NB4 (cell line): ENCODE results near the gene COPZ1.

Source experiments
- MYC ChIP-seq: IDR thresholded peaks from 2 replicates; pipeline ENCODE4 v1.6.1; 2011; ENCODE audit warnings: low read depth, low read length
- POLR2A ChIP-seq: IDR thresholded peaks from 2 replicates; pipeline ENCODE4 v1.6.1; 2011; ENCODE audit warnings: mild to moderate bottlenecking; ENCODE audit not compliant: insufficient read length; ENCODE audit errors: extremely low read depth
- TF ChIP-seq, protein P1 (sequence below): IDR thresholded peaks from one replicate; pipeline ENCODE4 v1.5.1; 2012; ENCODE audit warnings: low read depth, low read length

DNA sequence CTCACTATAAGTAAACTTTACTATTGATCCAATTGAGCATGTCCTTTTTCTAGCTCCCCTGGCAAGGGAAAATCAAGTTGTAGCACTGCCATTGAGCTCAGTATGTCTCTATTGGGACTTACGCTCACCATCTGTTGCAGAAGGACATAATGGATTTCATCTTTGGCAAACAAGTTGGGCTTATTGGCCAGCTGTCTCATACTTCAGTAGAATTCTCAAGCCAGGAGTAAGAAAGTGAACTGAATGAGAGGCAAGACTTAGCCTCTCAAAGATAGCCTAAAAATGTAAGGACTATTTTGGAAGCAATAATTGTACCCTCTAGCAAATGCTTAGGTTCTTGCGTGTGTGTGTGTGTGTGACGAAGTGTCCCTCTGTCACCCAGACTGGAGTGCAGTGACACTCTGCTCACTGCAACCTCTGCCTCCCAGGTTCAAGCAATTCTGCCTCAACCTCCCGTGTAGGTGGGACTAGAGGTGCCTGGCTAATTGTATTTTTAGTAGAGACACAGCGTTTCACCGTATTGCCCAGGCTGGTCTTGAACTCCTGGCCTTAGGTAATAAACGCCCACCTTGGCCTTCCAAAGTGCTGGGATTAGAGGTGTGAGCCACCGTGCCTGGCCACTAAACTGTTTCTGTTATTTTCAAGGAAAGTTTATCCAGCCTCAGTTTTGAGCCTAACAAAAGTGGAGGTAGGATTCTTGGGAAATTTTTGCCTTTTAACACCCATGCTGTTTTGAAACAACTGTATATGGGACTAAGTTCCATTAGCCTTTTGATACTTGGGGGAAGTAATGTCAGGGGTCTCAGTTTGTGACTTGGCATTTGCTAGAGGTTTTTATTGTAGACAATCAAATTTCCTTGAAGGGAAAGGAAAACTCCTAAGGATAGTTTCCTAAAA lies 37.4 kb upstream of the COPZ1 start:
- TF ChIP-seq, protein P1, sequence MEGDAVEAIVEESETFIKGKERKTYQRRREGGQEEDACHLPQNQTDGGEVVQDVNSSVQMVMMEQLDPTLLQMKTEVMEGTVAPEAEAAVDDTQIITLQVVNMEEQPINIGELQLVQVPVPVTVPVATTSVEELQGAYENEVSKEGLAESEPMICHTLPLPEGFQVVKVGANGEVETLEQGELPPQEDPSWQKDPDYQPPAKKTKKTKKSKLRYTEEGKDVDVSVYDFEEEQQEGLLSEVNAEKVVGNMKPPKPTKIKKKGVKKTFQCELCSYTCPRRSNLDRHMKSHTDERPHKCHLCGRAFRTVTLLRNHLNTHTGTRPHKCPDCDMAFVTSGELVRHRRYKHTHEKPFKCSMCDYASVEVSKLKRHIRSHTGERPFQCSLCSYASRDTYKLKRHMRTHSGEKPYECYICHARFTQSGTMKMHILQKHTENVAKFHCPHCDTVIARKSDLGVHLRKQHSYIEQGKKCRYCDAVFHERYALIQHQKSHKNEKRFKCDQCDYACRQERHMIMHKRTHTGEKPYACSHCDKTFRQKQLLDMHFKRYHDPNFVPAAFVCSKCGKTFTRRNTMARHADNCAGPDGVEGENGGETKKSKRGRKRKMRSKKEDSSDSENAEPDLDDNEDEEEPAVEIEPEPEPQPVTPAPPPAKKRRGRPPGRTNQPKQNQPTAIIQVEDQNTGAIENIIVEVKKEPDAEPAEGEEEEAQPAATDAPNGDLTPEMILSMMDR: no peak
- TF ChIP-seq POLR2A (no peak), MYC (no peak)
